ENCODE results near the gene FUT7. TPM values are rescaled to one million over a fixed set of nuclear protein-coding genes. Genes with fewer than 3 reads are reported as not detected.
A peak's percentile ranks its signal among the peaks of the same experiment; 100 is the strongest.

FUT7 gene
- total and polyA plus RNA-seq, 2 of the 13 experiments (the other 11 are each of a cell fraction or from before 2014, with no cell fraction given) = 0.05 TPM; not detected in 1

DNA sequence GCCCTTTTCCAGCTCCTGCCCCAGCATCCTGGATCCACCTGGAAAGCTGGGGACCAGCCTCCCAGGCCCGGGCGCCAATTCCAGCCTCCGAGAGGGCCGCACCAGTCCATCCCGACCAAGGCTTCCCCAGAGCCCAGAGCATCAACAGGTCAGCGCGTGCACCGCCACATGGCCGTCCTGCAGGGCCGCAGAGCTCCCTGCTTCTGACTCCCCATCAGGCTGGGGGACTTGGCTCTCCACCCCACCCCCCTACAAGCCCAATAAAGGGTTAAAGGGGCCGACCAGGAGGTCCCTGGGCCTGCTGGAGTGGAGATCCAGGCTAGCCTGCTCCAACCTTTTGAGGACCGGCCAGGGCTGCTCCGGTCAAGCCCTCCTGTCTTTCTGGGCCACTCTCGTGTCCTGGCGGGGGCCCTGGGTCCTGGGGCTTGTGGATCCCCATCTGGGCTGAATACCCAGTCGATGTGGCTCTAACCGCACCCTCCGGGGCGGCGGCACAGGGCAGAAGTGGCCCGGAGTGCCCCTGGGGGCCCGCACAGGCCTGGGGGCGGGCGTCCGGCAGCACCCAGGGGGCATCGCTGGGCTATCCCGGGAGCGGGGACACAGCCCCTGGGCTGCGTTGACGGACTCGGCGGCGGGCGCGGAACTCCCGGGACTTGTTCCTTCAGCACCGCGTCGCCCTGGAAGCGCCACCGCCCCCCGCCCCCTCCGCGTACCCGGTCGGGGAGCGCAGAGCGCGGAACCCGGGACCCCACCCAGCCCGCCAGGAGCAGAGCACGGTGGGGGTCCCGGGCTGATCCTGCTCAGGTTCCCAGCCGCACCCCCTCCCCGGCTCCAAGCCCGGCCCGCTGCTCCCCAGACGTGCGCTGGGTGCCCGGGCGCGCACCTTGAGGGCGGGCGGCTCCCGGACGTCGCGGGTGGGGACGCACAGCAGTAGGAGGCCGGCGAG is 21.4 kb upstream of the FUT7 start:
- peaks cover 9% of the 10 kb centered on the region for H3K79me2 ChIP-seq (ENCODE audit: insufficient read depth, low read length)
- peak overlapping the region; percentile 84 for H3K4me2 ChIP-seq (ENCODE audit: low read depth, low read length)
- no TSS peak for BruUV-seq (replicated peaks)
- ChIA-PET POLR2A (interaction anchor here (0.7 to 4.4 kb wide), 8 partner anchors 11 to 254 kb away, joined by 3 to 55 read pairs (median 4); partner anchors contain the start of genes MAN1B1 and SAPCD2), CTCF (ENCODE audit: low intra/inter-chr PET ratio, low total read pairs) (interaction anchor here (0.6 kb wide), 1 partner anchor 11 kb away, joined by 3 read pairs; no protein-coding TSS in a partner anchor)
- H2AFZ ChIP-seq (ENCODE audit: low read length) = no peak overlapping the region
- H4K20me1 ChIP-seq (ENCODE audit: insufficient read depth, low read length) = no peaks in the 10 kb centered on the region; the same call in 1 of the 2 replicates
- no peaks in the 10 kb centered on the region for H3K36me3 ChIP-seq (replicated peaks in 1 of 2; ENCODE audit: control insufficient read depth in 1 of 2, insufficient read depth in 2 of 2, low read length in 2 of 2)
- peaks cover 47% of the 10 kb centered on the region for H3K4me1 ChIP-seq (ENCODE audit: insufficient read depth, low read length)
- DNase-seq (ENCODE audit: low spot score) (no peak), FAIRE-seq (no peak), ATAC-seq (peak; percentile 8; the same call in 1 of the 3 replicates)
- H3K9ac ChIP-seq (ENCODE audit: insufficient read depth, low read depth, low read length) = peak overlapping the region; percentile 54
- intact Hi-C loops (cut with micrococcal nuclease; ENCODE audit: unreplicated experiment) (no loop called here), in situ Hi-C loops (cut with HindIII; ENCODE audit: extremely low pct_ligation_motif_present, low pct_unique_long_range_greater_than_20kb) (no loop called here)
- H3K4me3 ChIP-seq (replicated peaks in 1 of 3; ENCODE audit: insufficient read depth in 1 of 3, low read depth in 2 of 3, low read length in 3 of 3) = peak overlapping the region; percentile 56 to 84 (median 64)
- no peak overlapping the region for H3K27ac ChIP-seq (ENCODE audit: extremely low read length, insufficient read depth, low read length)
- no peaks in the 10 kb centered on the region for H3K9me3 ChIP-seq (ENCODE audit: low read length)
- 0% methylated on average over 5 of the region's 71 CpGs for WGBS (ENCODE audit: low lambda C conversion rate)
- no peaks in the 10 kb centered on the region; a peak in 2 of 5 replicates for H3K27me3 ChIP-seq (ENCODE audit: control insufficient read depth in 1 of 2, insufficient read depth in 2 of 2, low read length in 2 of 2)
- TF ChIP-seq, protein P1, sequence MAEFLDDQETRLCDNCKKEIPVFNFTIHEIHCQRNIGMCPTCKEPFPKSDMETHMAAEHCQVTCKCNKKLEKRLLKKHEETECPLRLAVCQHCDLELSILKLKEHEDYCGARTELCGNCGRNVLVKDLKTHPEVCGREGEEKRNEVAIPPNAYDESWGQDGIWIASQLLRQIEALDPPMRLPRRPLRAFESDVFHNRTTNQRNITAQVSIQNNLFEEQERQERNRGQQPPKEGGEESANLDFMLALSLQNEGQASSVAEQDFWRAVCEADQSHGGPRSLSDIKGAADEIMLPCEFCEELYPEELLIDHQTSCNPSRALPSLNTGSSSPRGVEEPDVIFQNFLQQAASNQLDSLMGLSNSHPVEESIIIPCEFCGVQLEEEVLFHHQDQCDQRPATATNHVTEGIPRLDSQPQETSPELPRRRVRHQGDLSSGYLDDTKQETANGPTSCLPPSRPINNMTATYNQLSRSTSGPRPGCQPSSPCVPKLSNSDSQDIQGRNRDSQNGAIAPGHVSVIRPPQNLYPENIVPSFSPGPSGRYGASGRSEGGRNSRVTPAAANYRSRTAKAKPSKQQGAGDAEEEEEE (CRISPR knock-in tag; IDR thresholded peaks at IDR 0.05; ENCODE audit: borderline replicate concordance) = no peak
- TF ChIP-seq ZC3H13 (CRISPR knock-in tag; IDR thresholded peaks at IDR 0.05) (peak; percentile 29; the same call in 1 of the 2 replicates), ZFP36L2 (CRISPR knock-in tag; IDR thresholded peaks at IDR 0.05) (no peak), ZNF720 (CRISPR knock-in tag; IDR thresholded peaks at IDR 0.05) (no peak), NFE2 (CRISPR knock-in tag; IDR thresholded peaks at IDR 0.05) (no peak), ZFP41 (CRISPR knock-in tag; IDR thresholded peaks at IDR 0.05; ENCODE audit: borderline replicate concordance) (no peak), ZNF350 (CRISPR knock-in tag; IDR thresholded peaks at IDR 0.05; ENCODE audit: borderline replicate concordance, low read depth) (peak; percentile 29; the same call in 1 of the 2 replicates), PITX1 (CRISPR knock-in tag; IDR thresholded peaks at IDR 0.05) (no peak), GATA4 (IDR thresholded peaks at IDR 0.05; ENCODE audit: borderline replicate concordance, low read depth) (no peak)
- TF ChIP-seq, protein P2, sequence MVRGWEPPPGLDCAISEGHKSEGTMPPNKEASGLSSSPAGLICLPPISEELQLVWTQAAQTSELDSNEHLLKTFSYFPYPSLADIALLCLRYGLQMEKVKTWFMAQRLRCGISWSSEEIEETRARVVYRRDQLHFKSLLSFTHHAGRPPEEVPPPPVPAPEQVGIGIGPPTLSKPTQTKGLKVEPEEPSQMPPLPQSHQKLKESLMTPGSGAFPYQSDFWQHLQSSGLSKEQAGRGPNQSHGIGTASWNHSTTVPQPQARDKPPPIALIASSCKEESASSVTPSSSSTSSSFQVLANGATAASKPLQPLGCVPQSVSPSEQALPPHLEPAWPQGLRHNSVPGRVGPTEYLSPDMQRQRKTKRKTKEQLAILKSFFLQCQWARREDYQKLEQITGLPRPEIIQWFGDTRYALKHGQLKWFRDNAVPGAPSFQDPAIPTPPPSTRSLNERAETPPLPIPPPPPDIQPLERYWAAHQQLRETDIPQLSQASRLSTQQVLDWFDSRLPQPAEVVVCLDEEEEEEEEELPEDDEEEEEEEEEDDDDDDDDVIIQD (CRISPR knock-in tag; IDR thresholded peaks at IDR 0.05; ENCODE audit: low read depth) = no peak
- TF ChIP-seq, protein P3, sequence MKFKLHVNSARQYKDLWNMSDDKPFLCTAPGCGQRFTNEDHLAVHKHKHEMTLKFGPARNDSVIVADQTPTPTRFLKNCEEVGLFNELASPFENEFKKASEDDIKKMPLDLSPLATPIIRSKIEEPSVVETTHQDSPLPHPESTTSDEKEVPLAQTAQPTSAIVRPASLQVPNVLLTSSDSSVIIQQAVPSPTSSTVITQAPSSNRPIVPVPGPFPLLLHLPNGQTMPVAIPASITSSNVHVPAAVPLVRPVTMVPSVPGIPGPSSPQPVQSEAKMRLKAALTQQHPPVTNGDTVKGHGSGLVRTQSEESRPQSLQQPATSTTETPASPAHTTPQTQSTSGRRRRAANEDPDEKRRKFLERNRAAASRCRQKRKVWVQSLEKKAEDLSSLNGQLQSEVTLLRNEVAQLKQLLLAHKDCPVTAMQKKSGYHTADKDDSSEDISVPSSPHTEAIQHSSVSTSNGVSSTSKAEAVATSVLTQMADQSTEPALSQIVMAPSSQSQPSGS (CRISPR knock-in tag; IDR thresholded peaks at IDR 0.05) = no peak
